AG09319 (cell line): ENCODE data around the gene PLEKHG4.

Experiments
- DNase-seq: peaks from one replicate; pipeline ENCODE4 v3.0.0-alpha.2; 2010; ENCODE audit warnings: low read depth; ENCODE audit errors: extremely low read depth
- TF ChIP-seq, protein P1 (sequence below): IDR thresholded peaks from 2 replicates; pipeline ENCODE4 v1.5.1; 2011; ENCODE audit warnings: low read depth, mild to moderate bottlenecking, inconsistent platforms, low read length, moderate library complexity

The PLEKHG4 gene

DNA sequence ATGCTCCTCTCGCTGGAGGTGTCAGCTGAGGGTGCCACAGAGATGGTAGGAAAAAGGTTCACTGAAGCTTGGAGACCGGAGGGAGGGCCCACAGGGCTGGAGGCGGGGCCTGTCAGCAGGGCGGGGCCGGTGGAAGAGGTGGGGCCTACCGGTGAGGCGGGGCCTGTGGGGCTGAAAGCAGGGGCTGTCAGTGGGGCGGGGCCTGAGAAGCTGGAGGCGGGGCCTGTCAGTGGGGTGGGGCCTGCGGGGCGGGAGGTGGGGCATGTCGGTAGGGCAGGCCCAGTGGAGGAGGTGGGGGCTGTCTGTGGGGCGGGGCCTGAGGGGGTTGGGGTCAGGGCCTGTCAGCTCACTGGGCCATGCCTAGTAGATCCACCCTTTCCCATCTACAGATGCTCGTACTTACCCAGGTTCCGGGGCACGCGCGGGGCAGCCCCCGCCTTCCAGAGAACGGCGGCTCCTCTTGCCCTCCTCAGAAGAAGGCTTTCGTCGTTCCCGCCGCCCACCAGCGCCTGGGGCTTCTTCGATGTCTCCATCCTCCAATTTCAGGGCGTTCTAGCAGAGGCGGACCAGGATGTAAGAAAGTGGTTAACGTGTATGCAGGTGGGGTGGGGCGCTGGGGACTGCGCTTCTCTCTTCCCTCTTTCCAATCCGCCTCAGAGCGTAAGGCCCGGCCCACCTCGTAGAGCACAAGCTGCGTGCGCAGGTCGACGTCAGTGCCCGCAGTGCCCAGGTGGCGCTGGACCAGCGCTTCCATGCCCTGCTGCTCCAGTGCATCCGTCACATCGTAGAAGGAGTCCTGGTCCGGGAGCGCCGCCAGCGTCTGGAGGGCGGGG, 42.6 kb upstream of the PLEKHG4 start:
- DNase-seq = no peak

DNA sequence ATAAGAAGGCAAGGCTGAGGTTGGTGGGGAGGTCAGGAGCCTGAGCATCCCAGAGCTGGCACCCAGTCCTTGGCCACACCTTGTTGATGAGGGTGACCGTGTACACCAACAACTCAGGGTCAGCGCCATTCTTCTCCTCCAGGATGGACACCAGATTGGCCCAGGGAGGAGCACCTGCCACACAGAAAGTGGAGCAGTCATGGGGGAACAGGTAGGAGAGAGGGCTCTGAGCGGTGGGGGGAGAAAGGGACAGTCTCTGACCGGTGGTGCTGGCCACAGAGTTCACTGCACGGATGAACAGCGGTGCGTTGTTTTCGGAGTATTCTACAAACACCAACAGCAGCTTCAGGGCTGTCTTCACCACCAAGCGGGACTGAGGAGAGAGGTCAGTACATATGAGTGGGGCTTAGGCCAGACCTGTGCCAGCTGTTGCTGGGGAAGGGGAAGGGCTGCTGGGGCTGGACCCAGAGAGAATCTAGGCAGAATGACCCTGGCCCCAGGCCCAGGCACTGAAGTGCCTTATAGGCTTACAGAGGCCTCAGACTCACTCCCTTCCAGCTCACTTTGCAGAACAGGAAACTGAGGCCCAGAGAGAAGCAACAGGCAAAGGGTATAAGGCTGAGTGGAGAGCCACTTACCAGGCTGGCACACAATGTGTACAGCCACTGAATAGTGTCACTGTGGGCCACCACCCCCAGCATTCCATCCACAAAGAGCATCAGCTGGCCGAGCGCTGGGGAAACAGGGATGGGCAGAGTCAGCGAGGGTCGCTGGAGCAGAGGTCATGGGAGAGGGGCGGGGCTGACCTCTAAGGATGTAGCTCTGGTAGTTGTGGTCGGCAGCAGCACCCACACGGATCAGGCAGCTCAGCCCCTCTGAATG, 41.7 kb upstream of the PLEKHG4 start:
- no peak for DNase-seq
- TF ChIP-seq, protein P1, sequence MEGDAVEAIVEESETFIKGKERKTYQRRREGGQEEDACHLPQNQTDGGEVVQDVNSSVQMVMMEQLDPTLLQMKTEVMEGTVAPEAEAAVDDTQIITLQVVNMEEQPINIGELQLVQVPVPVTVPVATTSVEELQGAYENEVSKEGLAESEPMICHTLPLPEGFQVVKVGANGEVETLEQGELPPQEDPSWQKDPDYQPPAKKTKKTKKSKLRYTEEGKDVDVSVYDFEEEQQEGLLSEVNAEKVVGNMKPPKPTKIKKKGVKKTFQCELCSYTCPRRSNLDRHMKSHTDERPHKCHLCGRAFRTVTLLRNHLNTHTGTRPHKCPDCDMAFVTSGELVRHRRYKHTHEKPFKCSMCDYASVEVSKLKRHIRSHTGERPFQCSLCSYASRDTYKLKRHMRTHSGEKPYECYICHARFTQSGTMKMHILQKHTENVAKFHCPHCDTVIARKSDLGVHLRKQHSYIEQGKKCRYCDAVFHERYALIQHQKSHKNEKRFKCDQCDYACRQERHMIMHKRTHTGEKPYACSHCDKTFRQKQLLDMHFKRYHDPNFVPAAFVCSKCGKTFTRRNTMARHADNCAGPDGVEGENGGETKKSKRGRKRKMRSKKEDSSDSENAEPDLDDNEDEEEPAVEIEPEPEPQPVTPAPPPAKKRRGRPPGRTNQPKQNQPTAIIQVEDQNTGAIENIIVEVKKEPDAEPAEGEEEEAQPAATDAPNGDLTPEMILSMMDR = no peak

More for the DNA sequence above, 42.6 kb upstream of the PLEKHG4 start:
- TF ChIP-seq, protein P1 = no peak

DNA sequence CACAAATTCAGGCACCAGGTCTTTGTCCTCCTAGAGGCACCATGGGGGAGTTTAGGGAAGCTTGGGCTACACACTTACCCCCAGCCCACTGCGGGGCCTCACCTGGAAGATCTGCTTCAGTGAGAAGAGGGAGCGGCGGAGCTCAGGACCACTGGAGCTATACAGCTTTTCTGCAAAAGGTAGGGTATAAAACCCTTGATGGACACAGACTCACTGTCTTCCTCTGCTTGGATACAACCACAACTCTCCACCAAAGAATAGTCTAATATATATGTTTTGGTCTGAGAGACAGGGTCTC, 41.1 kb upstream of the PLEKHG4 start:
- no peak for DNase-seq
- TF ChIP-seq, protein P1 = no peak

DNA sequence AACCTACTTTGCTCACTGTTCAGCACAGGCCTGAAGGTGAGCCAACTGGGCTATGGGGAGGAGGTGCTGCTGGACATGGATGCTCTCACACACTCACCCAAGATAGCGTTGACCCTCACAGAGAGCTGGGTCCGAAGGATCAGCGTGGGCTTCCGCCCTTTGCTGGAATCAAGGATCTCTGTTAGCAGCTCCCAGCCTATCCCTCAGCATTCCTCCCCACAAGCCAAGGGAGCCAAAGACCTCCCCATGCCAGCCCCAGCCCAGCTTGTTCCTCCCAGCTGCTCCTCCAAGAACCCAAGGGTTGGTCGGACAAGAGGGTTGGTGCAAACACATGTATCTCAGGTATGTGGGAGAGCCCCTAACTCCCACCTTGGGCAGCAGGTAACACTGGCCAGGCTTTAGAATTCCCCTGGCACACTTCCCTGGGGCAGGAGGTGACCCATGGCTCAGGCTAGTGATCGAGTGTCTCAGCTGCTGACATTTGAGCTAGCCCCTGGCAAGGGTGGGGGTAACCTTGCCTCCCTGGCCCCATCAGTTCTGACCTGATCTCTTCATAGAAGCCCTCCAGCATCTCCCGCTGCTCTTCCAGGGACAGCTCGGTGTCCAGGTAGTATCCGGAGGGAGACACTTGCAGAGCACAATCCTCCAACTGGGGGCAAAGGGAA, 40.4 kb upstream of the PLEKHG4 start:
- TF ChIP-seq, protein P1 = no peak
- DNase-seq = no peak

DNA sequence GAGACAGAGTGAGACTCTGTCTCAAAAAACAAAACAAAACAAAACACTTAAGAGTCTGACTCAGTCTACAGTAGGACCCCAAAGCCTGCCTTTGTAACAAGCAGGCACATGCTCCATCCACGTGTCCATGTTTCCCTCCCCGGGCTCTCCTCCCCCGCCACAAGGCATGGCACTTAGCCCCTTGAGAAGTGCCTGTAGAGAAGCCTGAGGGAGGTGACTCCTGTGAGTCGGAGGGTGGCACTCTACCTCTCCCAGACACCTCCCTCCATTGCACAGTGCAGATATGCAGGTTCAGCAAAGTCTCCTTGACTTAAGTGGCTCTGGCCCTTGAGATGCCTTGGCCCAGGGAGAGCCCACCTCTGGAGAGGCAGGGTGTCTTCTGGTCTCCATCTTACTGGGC, 38.8 kb upstream of the PLEKHG4 start:
- TF ChIP-seq, protein P1 = no peak
- DNase-seq = no peak

DNA sequence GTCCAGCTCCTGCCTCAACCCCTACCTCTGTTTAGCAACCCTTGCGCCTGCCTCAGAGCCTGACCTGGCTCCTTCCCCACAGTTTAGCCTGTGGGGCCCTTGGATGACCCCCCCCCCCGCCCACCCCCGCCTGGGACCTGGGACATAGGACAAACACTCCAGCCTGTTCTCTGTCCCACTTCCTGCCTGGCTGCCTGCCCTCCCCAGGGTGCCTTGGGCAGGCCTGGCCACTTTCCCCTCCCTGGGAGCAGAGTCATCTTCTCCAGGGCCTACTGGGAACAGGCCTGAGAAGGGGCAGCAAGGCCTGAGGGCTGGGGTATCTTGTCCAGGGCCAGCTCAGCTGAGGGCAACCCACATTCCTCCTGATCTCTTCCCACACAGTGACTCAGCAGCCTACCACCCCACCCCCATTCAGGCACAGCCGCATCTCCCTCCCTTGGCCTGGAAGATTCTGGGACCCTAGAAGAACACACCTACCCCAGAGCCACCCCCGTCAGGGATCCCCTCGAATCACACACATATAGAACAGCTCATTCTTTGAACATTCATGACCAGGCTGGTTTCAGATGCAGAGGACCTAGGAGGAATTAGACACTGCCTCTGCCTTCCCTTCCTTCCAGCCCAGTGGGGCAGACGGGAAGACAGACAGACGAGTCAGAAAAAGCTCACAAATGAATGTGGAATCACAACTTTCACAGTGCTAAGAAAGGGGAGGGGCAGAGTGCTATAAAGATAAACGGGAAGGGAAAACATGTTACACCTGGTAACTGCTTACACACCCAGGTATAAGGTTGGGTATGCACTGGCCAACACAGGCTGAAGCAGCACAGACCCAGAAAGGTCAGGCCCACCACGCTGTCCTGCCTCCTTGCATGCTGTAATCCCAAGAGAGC, 38.1 kb upstream of the PLEKHG4 start:
- TF ChIP-seq, protein P1 = no peak
- DNase-seq = peak; percentile 57
